ENCODE data around the gene HAND1.

Gene HAND1

DNA sequence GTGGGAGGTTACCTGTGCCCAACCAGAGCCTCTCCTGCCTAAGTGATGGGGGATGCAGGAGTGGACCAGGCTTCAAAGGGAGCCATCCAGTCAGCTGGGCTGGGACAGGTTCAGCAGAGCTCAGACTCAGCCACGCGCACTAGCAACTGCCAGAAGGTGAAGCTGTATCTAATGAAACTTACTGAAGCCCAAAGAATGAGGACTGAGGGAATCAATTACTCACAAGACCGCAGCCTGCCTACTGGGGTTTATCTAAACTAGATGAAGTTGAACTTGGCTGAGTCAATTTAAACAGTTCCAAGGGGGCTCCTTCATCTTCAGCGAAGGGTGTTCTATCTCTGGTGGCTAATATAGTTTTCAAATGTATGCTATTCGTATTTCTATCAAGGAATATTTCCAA lies 11.4 kb downstream of the HAND1 start:
- no peak overlapping the region for H3K27ac ChIP-seq
- CTCF ChIA-PET, result interaction anchor here (0.6 to 1.6 kb wide), 6 partner anchors 17 to 290 kb away, joined by 3 to 11 read pairs (median 4); no protein-coding TSS in a partner anchor
- POLR2A ChIA-PET (ENCODE audit: low non-redundant PET), result no interaction called here
- no peak for TF ChIP-seq CTCF (conservative IDR thresholded peaks at IDR 0.05; ENCODE audit: low read depth)
- no peak for DNase-seq (ENCODE audit: low spot score)

DNA sequence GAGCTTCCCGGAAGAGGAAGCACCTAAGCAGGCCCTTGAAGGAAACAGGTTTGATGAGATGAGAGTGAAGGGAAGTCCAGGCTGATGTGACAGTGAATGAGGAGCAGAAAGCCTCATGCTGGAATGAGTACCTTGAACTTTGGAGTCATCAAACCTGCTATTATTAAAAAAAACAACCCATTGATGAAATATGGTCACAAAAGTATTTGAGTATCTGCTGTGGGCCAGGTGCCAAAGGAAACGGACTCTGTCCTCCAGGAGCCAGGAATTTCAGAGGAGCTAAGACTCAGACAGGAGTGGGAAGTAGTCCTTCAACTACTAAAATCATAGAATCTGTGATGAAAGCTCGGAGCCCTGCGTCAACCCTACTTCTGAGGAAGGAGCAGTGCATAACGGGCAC lies 11.9 kb downstream of the HAND1 start:
- ChIA-PET POLR2A (ENCODE audit: low non-redundant PET) (interaction anchor here (0.6 kb wide), 1 partner anchor 57 kb away, joined by 5 read pairs; no protein-coding TSS in a partner anchor), CTCF (interaction anchor here (0.6 to 1.6 kb wide), 5 partner anchors 55 to 195 kb away, joined by 3 to 11 read pairs (median 4); no protein-coding TSS in a partner anchor)
- DNase-seq (ENCODE audit: low spot score), result no peak
- no peak for TF ChIP-seq CTCF (conservative IDR thresholded peaks at IDR 0.05; ENCODE audit: low read depth)
- H3K27ac ChIP-seq, result no peak overlapping the region

GRCh38 chr5:154465169-154465568 lies 12.9 kb downstream of the HAND1 start:
- DNase-seq (ENCODE audit: low spot score), result peak; percentile 81
- POLR2A ChIA-PET (ENCODE audit: low non-redundant PET), result no interaction called here
- TF ChIP-seq CTCF (conservative IDR thresholded peaks at IDR 0.05; ENCODE audit: low read depth), result no peak
- CTCF ChIA-PET, result interaction anchor here (0.8 to 1.0 kb wide), 2 partner anchors 56 to 175 kb away, joined by 3 to 4 read pairs; no protein-coding TSS in a partner anchor
- no peak overlapping the region for H3K27ac ChIP-seq

DNA sequence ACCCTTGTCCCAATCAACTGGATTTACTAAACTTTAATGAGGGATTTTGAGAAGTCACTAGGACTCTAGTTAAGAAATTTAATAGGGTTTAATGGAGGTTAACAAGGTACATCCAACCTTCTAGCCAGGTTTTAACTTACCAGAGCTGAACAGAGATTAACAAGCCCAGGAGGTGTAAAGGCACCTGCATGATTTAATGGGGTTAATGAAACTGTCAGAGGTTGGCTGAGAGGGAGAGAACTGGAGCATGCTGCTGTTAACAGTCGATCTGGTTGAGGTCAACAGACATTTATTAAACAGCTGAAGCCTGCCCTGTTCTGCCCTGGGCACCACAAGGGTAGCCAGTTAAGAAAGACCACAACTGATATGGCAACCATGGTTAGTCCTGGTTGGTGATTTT lies 13.6 kb downstream of the HAND1 start:
- H3K27ac ChIP-seq, result no peak overlapping the region
- ChIA-PET POLR2A (ENCODE audit: low non-redundant PET) (no interaction called here), CTCF (no interaction called here)
- DNase-seq (ENCODE audit: low spot score), result no peak
- TF ChIP-seq CTCF (conservative IDR thresholded peaks at IDR 0.05; ENCODE audit: low read depth), result no peak

GRCh38 chr5:154461531-154461930 lies 16.5 kb downstream of the HAND1 start:
- ChIA-PET POLR2A (ENCODE audit: low non-redundant PET) (no interaction called here), CTCF (interaction anchor here (0.6 to 1.3 kb wide), 3 partner anchors 13 to 140 kb away, joined by 4 to 7 read pairs (median 6); no protein-coding TSS in a partner anchor)
- TF ChIP-seq CTCF (conservative IDR thresholded peaks at IDR 0.05; ENCODE audit: low read depth), result no peak
- no peak overlapping the region for H3K27ac ChIP-seq
- no peak for DNase-seq (ENCODE audit: low spot score)

- CTCF ChIA-PET, result interaction anchor here (0.6 kb wide), 1 partner anchor 180 kb away, joined by 3 read pairs; no protein-coding TSS in a partner anchor
- no peak overlapping the region for H3K27ac ChIP-seq
- TF ChIP-seq CTCF (conservative IDR thresholded peaks at IDR 0.05; ENCODE audit: low read depth), result no peak
- no peak for DNase-seq (ENCODE audit: low spot score)
- POLR2A ChIA-PET (ENCODE audit: low non-redundant PET), result no interaction called here
Measured at GRCh38 chr5:154460172-154460571, 17.9 kb downstream of the HAND1 start.

Measured in RWPE1 (cell line).